GM12874 (cell line): ENCODE measurements around the gene TNNT1.

ENCODE experiments used
- TF ChIP-seq, protein P1 (sequence below): IDR thresholded peaks from 2 replicates; pipeline ENCODE4 v1.5.1; 2011; ENCODE audit warnings: low read depth, mild to moderate bottlenecking, control low read depth, low read length, moderate library complexity; ENCODE audit not compliant: insufficient read depth

TNNT1 gene

DNA sequence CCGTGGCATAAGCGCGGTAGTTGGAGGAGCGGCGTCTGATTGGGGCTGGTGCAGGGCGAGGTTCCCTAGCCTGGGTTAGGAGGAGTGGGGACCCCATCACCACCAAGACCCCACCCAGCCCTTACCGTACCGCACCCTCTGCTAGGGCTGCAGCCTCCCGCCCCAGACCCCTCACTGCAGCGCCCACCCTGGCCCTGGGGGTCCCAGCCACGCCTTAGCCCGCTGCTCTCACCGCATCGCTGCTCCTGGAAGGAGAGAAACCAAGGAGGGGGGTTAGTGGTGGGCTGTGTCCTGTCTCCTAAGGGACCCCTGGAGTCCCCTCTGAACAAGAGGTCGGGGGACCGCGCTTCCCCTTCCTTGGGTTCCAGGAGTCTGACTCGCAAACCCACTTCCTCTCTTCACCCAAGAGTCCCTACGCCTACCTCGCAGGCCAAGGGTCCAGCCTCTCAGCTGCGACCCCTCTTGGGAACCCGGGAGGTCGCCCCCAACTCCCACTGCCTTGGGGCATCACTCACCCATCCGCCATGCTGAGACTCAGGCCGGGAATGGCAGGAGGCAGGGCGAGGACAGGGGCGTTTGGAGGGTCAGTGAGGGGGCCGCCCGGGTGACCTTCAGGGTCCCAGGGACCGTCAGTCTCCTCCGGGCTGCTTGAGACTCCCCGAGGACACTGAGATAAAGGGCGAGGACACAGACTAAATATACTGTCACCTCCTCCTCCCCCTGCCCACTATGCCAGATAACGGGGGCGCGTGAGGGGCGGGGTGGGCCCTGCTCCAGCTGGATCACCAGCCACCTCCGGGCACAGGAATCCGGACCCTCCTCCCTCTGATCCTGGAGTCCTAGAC lies 8.3 kb upstream of the TNNT1 start, which contains the start of gene TNNI3:
TSS of gene TNNI3 (minus strand) at position 669 of the 845 bp plus-strand sequence. CDS start at position 526, 143 bp downstream.
- TF ChIP-seq, protein P1, sequence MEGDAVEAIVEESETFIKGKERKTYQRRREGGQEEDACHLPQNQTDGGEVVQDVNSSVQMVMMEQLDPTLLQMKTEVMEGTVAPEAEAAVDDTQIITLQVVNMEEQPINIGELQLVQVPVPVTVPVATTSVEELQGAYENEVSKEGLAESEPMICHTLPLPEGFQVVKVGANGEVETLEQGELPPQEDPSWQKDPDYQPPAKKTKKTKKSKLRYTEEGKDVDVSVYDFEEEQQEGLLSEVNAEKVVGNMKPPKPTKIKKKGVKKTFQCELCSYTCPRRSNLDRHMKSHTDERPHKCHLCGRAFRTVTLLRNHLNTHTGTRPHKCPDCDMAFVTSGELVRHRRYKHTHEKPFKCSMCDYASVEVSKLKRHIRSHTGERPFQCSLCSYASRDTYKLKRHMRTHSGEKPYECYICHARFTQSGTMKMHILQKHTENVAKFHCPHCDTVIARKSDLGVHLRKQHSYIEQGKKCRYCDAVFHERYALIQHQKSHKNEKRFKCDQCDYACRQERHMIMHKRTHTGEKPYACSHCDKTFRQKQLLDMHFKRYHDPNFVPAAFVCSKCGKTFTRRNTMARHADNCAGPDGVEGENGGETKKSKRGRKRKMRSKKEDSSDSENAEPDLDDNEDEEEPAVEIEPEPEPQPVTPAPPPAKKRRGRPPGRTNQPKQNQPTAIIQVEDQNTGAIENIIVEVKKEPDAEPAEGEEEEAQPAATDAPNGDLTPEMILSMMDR: no peak

DNA sequence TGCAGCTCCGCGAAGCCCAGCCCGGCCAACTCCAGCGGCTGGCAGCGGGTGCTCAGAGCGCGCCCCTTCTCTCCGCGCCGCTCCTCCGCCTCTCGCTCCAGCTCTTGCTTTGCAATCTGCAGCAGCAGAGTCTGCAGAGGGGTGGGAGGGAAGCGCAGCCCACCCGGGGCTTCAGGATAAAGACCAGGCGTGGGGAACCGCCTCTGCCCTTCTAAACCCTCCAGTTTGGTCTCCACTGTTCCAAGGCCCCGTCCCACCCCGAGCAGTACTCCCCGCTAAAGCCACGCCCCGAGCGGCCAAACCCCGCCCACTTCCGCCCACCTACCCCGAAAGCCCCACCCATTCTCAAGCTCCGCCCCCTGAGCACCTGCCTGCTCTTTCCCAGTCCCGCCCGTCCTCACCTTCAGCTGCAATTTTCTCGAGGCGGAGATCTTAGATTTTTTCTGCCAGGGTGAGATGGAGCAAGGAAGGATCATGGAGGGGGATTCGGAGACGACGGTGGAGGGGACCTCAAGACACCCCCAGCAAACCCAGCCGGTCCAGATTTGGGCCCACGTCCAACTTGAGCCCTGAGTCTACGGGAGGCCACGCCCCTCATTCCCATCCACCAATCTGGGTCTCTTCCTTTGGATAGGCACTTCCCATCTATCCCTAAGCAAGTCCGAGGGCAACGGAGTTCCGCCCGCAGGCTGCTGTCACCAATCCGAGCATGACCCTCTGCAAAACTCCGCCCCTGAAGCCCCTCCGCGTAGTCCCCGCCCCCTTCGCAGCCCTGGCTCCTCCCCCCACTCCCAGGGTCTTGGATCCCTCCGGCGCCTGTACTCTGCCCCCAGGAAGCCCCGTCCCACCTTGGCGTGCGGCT lies 7.4 kb upstream of the TNNT1 start:
- TF ChIP-seq, protein P1: no peak

DNA sequence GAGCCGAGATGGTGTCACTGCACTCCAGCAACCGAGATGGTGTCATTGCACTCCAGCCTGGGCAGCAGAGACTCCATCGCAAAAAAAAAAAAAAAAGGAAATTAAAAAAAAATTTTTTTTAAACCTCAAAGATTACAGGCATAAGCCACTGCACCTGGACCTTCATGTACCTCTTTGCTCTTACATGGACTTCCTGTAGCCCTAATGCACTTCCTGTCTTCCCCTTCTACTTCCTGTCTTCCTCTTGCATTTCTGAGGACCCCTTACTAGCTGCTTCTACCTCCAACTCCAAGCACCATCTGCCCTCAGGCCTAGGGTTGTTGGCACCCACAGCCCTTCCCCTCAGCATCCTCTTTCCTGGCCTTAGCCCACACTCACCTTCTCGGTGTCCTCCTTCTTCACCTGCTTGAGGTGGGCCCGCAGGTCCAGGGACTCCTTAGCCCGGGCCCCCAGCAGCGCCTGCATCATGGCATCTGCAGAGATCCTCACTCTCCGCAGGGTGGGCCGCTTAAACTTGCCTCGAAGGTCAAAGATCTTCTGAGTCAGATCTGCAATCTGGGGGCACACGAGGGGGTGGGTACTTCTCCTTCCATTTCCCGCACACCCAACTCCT lies 4.8 kb upstream of the TNNT1 start:
- TF ChIP-seq, protein P1: no peak

DNA sequence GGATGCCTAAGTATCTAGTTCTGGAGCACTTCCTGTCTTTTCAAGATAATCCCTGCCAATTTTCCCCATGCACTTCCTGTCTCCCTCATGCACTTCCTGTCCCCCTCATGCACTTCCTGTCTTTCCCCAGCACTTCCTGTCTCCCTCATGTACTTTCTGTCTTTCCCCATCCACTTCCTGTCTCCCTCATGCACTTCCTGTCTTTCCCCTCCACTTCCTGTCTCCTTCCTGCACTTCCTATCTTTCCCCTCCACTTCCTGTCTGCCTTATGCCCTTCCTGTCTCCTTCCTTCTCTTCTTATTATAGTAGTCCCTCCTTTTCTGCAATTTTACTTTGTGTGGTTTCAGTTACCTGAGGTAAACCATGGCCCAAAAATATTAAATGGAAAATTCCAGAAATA lies 3.0 kb upstream of the TNNT1 start:
- TF ChIP-seq, protein P1: no peak

DNA sequence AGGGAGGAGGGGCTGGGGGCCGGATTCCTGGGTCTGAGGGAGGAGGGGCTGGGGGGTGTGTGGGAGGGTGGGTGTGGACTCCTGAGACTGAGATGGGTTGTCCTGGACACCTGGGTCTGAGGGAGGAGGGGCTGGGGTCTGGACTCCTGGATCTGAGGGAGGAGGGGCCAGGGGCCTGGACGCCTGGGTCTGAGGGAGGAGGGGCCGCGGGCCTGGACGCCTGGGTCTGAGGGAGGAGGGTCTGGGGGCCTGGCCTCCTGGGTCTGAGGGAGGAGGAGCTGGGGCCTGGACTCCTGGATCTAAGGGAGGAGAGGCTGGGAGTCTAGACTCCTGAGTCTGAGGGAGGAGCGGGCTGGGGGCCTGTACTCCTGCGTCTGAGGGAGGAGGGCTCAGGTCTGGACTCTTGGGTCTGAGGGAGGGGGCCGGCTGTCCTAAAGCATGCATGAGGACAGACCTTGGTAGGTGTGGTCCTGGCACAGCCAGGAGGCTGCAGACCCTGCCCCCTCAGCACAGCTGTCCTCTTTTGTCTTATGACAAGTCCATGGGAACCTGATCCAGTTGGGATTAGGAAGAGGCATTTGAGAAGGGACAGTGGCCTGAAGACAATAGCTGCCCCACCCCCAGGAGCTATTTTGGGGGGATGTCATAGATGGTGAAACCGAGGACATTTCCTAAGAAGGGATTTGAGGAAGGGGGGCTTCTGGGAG lies 1.3 kb downstream of the TNNT1 start:
- TF ChIP-seq, protein P1: no peak

DNA sequence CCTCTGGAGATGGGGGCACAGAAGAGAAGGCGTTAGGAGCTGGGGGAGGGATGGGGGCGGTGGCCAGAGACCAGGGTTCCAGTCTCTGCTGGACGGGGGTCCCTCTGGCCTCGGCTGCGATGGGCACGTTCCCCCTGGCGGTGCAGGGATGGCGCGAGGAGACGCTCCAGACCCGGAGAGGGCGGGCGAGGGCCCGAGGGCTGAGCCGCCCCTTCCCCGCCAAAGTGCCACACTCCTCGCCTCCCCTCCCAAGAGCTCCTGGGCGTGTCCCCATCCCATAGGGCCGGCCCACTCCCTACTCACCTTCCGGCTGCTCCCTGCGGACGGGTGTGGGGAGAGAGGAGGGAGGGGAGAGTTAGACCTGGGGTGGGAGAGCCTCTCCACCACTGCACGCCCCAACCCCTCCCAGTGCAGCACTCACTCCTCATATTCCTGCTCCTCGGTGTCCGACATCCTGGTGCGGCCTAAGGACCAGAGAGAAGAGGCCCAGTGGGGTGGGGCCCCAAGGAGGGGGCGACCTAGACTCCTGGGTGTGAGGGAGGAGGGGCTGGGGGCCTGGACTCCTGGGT lies 2.2 kb downstream of the TNNT1 start:
- TF ChIP-seq, protein P1: no peak
